ENCODE results near the gene WDFY4.

DNA sequence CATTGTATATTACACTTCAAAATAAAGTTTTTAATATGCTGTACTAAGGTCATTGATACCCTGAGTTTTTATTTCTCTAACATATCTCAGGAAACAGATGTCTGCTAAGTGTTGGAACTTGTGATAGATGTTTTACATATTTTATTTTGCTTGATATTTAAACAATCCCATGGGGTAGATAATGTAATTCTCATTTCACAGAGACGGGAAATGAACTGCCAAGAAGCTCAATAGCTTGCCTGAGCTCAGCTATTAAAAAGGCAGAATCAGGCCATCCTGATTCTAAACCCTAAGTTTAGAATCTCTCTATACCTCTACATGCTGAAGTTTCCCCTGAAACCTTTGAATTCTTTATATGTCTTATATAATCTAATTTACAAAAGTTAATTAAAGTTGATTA lies 128.6 kb downstream of the WDFY4 start:
- TF ChIP-seq SP1 (IDR thresholded peaks at IDR 0.05) (no peak), FOXM1 (IDR thresholded peaks at IDR 0.05; ENCODE audit: borderline replicate concordance) (no peak), BHLHE40 (IDR thresholded peaks at IDR 0.05; ENCODE audit: borderline replicate concordance) (no peak), NFRKB (IDR thresholded peaks at IDR 0.05) (no peak), ELF4 (IDR thresholded peaks at IDR 0.05) (no peak), SUZ12 (IDR thresholded peaks at IDR 0.05) (no peak), CTBP1 (IDR thresholded peaks at IDR 0.05; ENCODE audit: borderline replicate concordance) (no peak), ZNF384 (IDR thresholded peaks at IDR 0.05) (no peak), TARDBP (IDR thresholded peaks at IDR 0.05) (no peak), FOXA1 (IDR thresholded peaks at IDR 0.05) (no peak), ARNT (IDR thresholded peaks at IDR 0.05) (no peak), LEF1 (IDR thresholded peaks at IDR 0.05; ENCODE audit: borderline replicate concordance) (no peak), FOXK2 (IDR thresholded peaks at IDR 0.05) (no peak)
- TF ChIP-seq, protein P1, sequence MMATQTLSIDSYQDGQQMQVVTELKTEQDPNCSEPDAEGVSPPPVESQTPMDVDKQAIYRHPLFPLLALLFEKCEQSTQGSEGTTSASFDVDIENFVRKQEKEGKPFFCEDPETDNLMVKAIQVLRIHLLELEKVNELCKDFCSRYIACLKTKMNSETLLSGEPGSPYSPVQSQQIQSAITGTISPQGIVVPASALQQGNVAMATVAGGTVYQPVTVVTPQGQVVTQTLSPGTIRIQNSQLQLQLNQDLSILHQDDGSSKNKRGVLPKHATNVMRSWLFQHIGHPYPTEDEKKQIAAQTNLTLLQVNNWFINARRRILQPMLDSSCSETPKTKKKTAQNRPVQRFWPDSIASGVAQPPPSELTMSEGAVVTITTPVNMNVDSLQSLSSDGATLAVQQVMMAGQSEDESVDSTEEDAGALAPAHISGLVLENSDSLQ (IDR thresholded peaks at IDR 0.05): no peak

All from HEK293T (cell line).